Esophagus muscularis mucosa (tissue), 4 donors: ENCODE data around the gene CD46. TPM values are rescaled to one million over a fixed set of nuclear protein-coding genes. Genes with fewer than 3 reads are reported as not detected.

ENCODE experiments used
- DNase-seq: peaks from one replicate; pipeline ENCODE4 v3.0.0-alpha.2; 2017; ENCODE audit errors: extremely low spot score
- H3K27ac ChIP-seq, 4 donors: fragments of 200-600 bp; sonication (generic); replicated peaks in 1 of 4; 1 replicate in 3 of 4; 2 replicates in 1 of 4; pipeline ENCODE4 v1.5.1; 2016 to 2019; ENCODE audit warnings: mild to moderate bottlenecking in 1 of 4
- H3K27me3 ChIP-seq, 4 donors: fragments of 200-600 bp; sonication (generic); one replicate each; pipeline versions ENCODE4 v1.5.1 to v1.6.0; 2016 to 2019
- H3K36me3 ChIP-seq, 4 donors: fragments of 200-600 bp; sonication (generic); one replicate each; pipeline ENCODE4 v1.5.1; 2016 to 2019
- H3K4me1 ChIP-seq, 4 donors: fragments of 200-600 bp; sonication (generic); one replicate each; pipeline ENCODE4 v1.5.1; 2016 to 2019
- H3K4me3 ChIP-seq, 4 donors: fragments of 200-600 bp; sonication (generic); 1 replicate in 2 of 4; 2 replicates in 2 of 4; pipeline ENCODE4 v1.5.1; 2016 to 2019; ENCODE audit warnings: mild to moderate bottlenecking in 4 of 4, moderate library complexity in 1 of 4
- H3K9me3 ChIP-seq, 4 donors: fragments of 200-600 bp; sonication (generic); 1 replicate in 3 of 4; 2 replicates in 1 of 4; pipeline ENCODE4 v1.5.1; 2016 to 2019
- EP300 ChIP-seq: sonication (generic); formaldehyde crosslinking; IDR thresholded peaks from one replicate; pipeline ENCODE4 v1.6.1; 2017; ENCODE audit warnings: antibody characterized with exemption
- POLR2A ChIP-seq: fragments of 450-650 bp; IDR thresholded peaks from one replicate; pipeline ENCODE4 v1.6.1; 2017; ENCODE audit warnings: antibody characterized with exemption, moderate library complexity, mild to moderate bottlenecking, low read depth
- POLR2AphosphoS5 ChIP-seq, 2 donors: sonication (generic); formaldehyde crosslinking; IDR thresholded peaks; one replicate each; pipeline ENCODE4 v1.6.1; 2017; ENCODE audit warnings: antibody characterized with exemption in 2 of 2
- WGBS: methylation state at CpG from one replicate; pipeline ENCODE4 v1.1.5; 2018; 5-methylcytosine and 5-hydroxymethylcytosine counted together
- intact Hi-C: fragments of 100-400 bp; cut with DNase I; formaldehyde crosslinking; loops from one replicate; pipeline ENCODE4 v1.15.1; 2023
- total RNA-seq, 4 donors: library from RNA; depleted of rRNA; stranded (reverse); fragments of >200 nt; gene quantifications; one replicate each; pipeline versions ENCODE4 v1.1.0 to v1.2.1, GENCODE V29; 2016
- TF ChIP-seq, protein P1 (sequence below), 3 experiments: fragments of 200-600 bp in 2 of 3; fragments of 450-650 bp in 1 of 3; sonication (generic) in 2 of 3; IDR thresholded peaks; one replicate each; pipeline ENCODE4 v1.5.1; 2017 to 2019; ENCODE audit warnings: antibody characterized with exemption in 3 of 3, mild to moderate bottlenecking in 2 of 3, moderate library complexity in 1 of 3

CD46 gene
- total RNA-seq, 4 donors from 2014 or later: 65.6 to 86.4 (median 69.2) TPM

GRCh38 chr1:207811920-207812720 is 60.3 kb downstream of the CD46 start:
- Histone ChIP-seq H3K4me3 (peak overlapping the region; percentile 16 to 89 (median 34)), H3K36me3 (peaks cover 76 to 100% (median 94%) of the 10 kb centered on the region in 4 donors)

GRCh38 chr1:207812778-207813511 is 61.1 kb downstream of the CD46 start:
- Histone ChIP-seq H3K4me3 (peak overlapping the region; percentile 16 to 89 (median 30)), H3K9me3 (no peaks in the 10 kb centered on the region), H3K27me3 (no peaks in the 10 kb centered on the region), H3K36me3 (peaks cover 70 to 100% (median 93%) of the 10 kb centered on the region in 4 donors), H3K27ac (peak overlapping the region; percentile 97 to 99 (median 98)), H3K4me1 (peaks cover 97 to 100% (median 100%) of the 10 kb centered on the region in 4 donors)
- intact Hi-C loops: loop anchor here (5.0 to 10.0 kb wide), 2 partner anchors 52 to 149 kb away; no protein-coding TSS in a partner anchor
- TF ChIP-seq, protein P1, sequence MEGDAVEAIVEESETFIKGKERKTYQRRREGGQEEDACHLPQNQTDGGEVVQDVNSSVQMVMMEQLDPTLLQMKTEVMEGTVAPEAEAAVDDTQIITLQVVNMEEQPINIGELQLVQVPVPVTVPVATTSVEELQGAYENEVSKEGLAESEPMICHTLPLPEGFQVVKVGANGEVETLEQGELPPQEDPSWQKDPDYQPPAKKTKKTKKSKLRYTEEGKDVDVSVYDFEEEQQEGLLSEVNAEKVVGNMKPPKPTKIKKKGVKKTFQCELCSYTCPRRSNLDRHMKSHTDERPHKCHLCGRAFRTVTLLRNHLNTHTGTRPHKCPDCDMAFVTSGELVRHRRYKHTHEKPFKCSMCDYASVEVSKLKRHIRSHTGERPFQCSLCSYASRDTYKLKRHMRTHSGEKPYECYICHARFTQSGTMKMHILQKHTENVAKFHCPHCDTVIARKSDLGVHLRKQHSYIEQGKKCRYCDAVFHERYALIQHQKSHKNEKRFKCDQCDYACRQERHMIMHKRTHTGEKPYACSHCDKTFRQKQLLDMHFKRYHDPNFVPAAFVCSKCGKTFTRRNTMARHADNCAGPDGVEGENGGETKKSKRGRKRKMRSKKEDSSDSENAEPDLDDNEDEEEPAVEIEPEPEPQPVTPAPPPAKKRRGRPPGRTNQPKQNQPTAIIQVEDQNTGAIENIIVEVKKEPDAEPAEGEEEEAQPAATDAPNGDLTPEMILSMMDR (IDR thresholded peaks at IDR 0.05): no peak
- TF ChIP-seq POLR2A (no peak), EP300 (no peak), POLR2AphosphoS5 (IDR thresholded peaks at IDR 0.05) (no peak)
- DNase-seq: no peak
- 74% methylated on average over 10 of the region's 10 CpGs for WGBS

More at GRCh38 chr1:207811920-207812720, 60.3 kb downstream of the CD46 start:
- DNase-seq: no peak
- no peaks in the 10 kb centered on the region for H3K9me3 ChIP-seq
- no peaks in the 10 kb centered on the region for H3K27me3 ChIP-seq
- WGBS: 55% methylated on average over 11 of the region's 16 CpGs
- H3K4me1 ChIP-seq: peaks cover 99 to 100% (median 100%) of the 10 kb centered on the region in 4 donors
- H3K27ac ChIP-seq: peak overlapping the region; percentile 97 to 99 (median 98)
- intact Hi-C loops: loop anchor here (5.0 to 10.0 kb wide), 2 partner anchors 53 to 150 kb away; no protein-coding TSS in a partner anchor
- peak; percentile 70 to 88 for TF ChIP-seq POLR2AphosphoS5 (IDR thresholded peaks at IDR 0.05)
- TF ChIP-seq, protein P1 (IDR thresholded peaks at IDR 0.05): peak; percentile 66 to 77 (median 69)
- no peak for TF ChIP-seq EP300

GRCh38 chr1:207813512-207813881 is 61.6 kb downstream of the CD46 start:
- H3K4me1 ChIP-seq: peaks cover 94 to 100% (median 100%) of the 10 kb centered on the region in 4 donors
- peak overlapping the region; percentile 6 to 89 (median 28) for H3K4me3 ChIP-seq
- peaks cover 64 to 98% (median 90%) of the 10 kb centered on the region in 4 donors for H3K36me3 ChIP-seq
- H3K27ac ChIP-seq: peak overlapping the region; percentile 97 to 99 (median 98)
- H3K9me3 ChIP-seq: no peaks in the 10 kb centered on the region
- H3K27me3 ChIP-seq: no peaks in the 10 kb centered on the region
- TF ChIP-seq EP300 (no peak), POLR2A (no peak)
- TF ChIP-seq, protein P1 (IDR thresholded peaks at IDR 0.05): no peak
- intact Hi-C loops: loop anchor here (5.0 to 10.0 kb wide), 2 partner anchors 51 to 149 kb away; no protein-coding TSS in a partner anchor
- WGBS: 72% methylated on average over 3 of the region's 3 CpGs
- DNase-seq: peak; percentile 87

GRCh38 chr1:207813946-207814345 is 62.1 kb downstream of the CD46 start:
- H3K27me3 ChIP-seq: no peaks in the 10 kb centered on the region
- peak overlapping the region; percentile 97 to 99 (median 98) for H3K27ac ChIP-seq
- DNase-seq: no peak
- H3K4me1 ChIP-seq: peaks cover 94 to 100% (median 100%) of the 10 kb centered on the region in 4 donors
- H3K4me3 ChIP-seq: peak overlapping the region; percentile 6 to 89 (median 28)
- 63% methylated on average over 3 of the region's 3 CpGs for WGBS
- no peak for TF ChIP-seq EP300
- no peak for TF ChIP-seq POLR2A
- TF ChIP-seq, protein P1 (IDR thresholded peaks at IDR 0.05): no peak
- TF ChIP-seq POLR2AphosphoS5 (IDR thresholded peaks at IDR 0.05): no peak
- H3K9me3 ChIP-seq: no peaks in the 10 kb centered on the region
- intact Hi-C loops: loop anchor here (5.0 to 10.0 kb wide), 2 partner anchors 51 to 148 kb away; no protein-coding TSS in a partner anchor
- H3K36me3 ChIP-seq: peaks cover 66 to 98% (median 91%) of the 10 kb centered on the region in 4 donors
